NCI-H748 treated with DMSO at 0.1 percent for 48 hours (cell line): ENCODE measurements around the gene CD226.
"Not testable (repeated sequence)": the region's sequence is repeated elsewhere in the genome, so short reads cannot be mapped to it uniquely, and the experiment has no call there.

Experiments
- DNase-seq: peaks from one replicate; lab custom pipeline; 2025; lab: John Stamatoyannopoulos, UW

CD226 gene

GRCh38 chr18:69947361-69948133 lies at the start of gene CD226:
Gene CD226, minus strand, starts transcription at chr18:69947873. Its CDS starts 467 bp downstream, at chr18:69947406.
- no peak for DNase-seq

GRCh38 chr18:69996951-69997798 lies 49.5 kb upstream of the CD226 start:
- no peak for DNase-seq

GRCh38 chr18:69996417-69996816 lies 48.7 kb upstream of the CD226 start:
- no peak for DNase-seq

- DNase-seq, result no peak
Measured at GRCh38 chr18:69995774-69996173, 48.1 kb upstream of the CD226 start.

- DNase-seq, result no peak
Measured at GRCh38 chr18:69992776-69993175, 45.1 kb upstream of the CD226 start.

GRCh38 chr18:69987870-69988269 lies 40.2 kb upstream of the CD226 start:
- no peak for DNase-seq

GRCh38 chr18:69985239-69985638 lies 37.6 kb upstream of the CD226 start:
- no peak for DNase-seq

- DNase-seq, result no peak
Measured at GRCh38 chr18:69982417-69982816, 34.7 kb upstream of the CD226 start.

- DNase-seq, result no peak
Measured at GRCh38 chr18:69981948-69982347, 34.3 kb upstream of the CD226 start.

- no peak for DNase-seq
Measured at GRCh38 chr18:69980982-69981804, 33.5 kb upstream of the CD226 start.

- DNase-seq, result no peak
Measured at GRCh38 chr18:69980509-69980908, 32.8 kb upstream of the CD226 start.

GRCh38 chr18:69978732-69979715 lies 31.4 kb upstream of the CD226 start:
- no peak for DNase-seq

- not testable (repeated sequence) for DNase-seq
Measured at GRCh38 chr18:69975294-69975693, 27.6 kb upstream of the CD226 start.

- DNase-seq, result no peak
Measured at GRCh38 chr18:69974365-69974764, 26.7 kb upstream of the CD226 start.

GRCh38 chr18:69969491-69969890 lies 21.8 kb upstream of the CD226 start:
- DNase-seq, result no peak

- DNase-seq, result peak; percentile 54
Measured at GRCh38 chr18:69968039-69968438, 20.4 kb upstream of the CD226 start.

- no peak for DNase-seq
Measured at GRCh38 chr18:69963196-69963595, 15.5 kb upstream of the CD226 start.

GRCh38 chr18:69961718-69962117 lies 14.0 kb upstream of the CD226 start:
- DNase-seq, result no peak

- no peak for DNase-seq
Measured at GRCh38 chr18:69958422-69958821, 10.7 kb upstream of the CD226 start.

GRCh38 chr18:69957747-69958146 lies 10.1 kb upstream of the CD226 start:
- DNase-seq, result no peak
